Stimulated activated CD8-positive, alpha-beta memory T cell treated with anti-CD3 and anti-CD28 coated beads, Interleukin-2, amount 100 ng/mL, for 48 hours (primary cell): Measurements from ENCODE around the gene GOLIM4.
"Not testable (repeated sequence)": the region's sequence is repeated elsewhere in the genome, so short reads cannot be mapped to it uniquely, and the experiment has no call there.

Source experiments
- DNase-seq, 2 donors: peaks; one replicate each; pipeline ENCODE4 v3.0.0-alpha.2; 2020; ENCODE audit warnings: low read depth in 2 of 2

The GOLIM4 gene

GRCh38 chr3:168080022-168080421 lies 15.7 kb downstream of the GOLIM4 start:
- DNase-seq, result no peak

GRCh38 chr3:168077091-168077490 lies 18.6 kb downstream of the GOLIM4 start:
- DNase-seq, result no peak

GRCh38 chr3:168073842-168074605 lies 21.7 kb downstream of the GOLIM4 start:
- DNase-seq, result no peak

GRCh38 chr3:168072323-168072650 lies 23.4 kb downstream of the GOLIM4 start:
- DNase-seq, result no peak

GRCh38 chr3:168071591-168072322 lies 24.0 kb downstream of the GOLIM4 start:
- no peak for DNase-seq

DNA sequence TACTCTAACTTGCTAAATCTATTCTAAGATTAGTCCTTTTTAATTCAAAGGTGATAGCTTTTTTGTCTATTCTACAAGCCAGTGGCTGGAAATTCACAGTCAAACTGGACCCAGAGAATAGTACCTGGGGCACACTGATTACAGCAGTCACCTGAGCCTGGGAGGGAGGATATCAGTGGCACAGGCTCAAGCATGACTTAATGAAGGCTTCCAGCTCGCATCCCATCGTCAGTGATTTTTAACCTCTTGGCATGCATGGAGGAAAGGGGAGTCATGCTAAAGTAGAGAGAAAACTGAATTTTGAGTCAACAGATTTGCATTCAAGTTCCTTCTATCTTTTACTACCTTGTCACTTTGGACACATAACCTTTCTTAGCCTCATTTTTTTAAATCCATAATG lies 24.8 kb downstream of the GOLIM4 start:
- no peak for DNase-seq

- DNase-seq, result no peak
These were observed 27.4 kb downstream of the GOLIM4 start for GRCh38 chr3:168068346-168068745.

- no peak for DNase-seq
These were observed 28.8 kb downstream of the GOLIM4 start for GRCh38 chr3:168066882-168067281.

- DNase-seq, result no peak
These were observed 30.2 kb downstream of the GOLIM4 start for GRCh38 chr3:168065569-168065968.

- DNase-seq, result no peak
These were observed 32.6 kb downstream of the GOLIM4 start for GRCh38 chr3:168063122-168063521.

GRCh38 chr3:168062679-168063078 lies 33.0 kb downstream of the GOLIM4 start:
- no peak for DNase-seq

GRCh38 chr3:168061332-168061996 lies 34.3 kb downstream of the GOLIM4 start:
- DNase-seq, result no peak

- DNase-seq, result no peak
These were observed 35.4 kb downstream of the GOLIM4 start for GRCh38 chr3:168060317-168060716.

- no peak for DNase-seq
These were observed 37.2 kb downstream of the GOLIM4 start for GRCh38 chr3:168058481-168058880.

DNA sequence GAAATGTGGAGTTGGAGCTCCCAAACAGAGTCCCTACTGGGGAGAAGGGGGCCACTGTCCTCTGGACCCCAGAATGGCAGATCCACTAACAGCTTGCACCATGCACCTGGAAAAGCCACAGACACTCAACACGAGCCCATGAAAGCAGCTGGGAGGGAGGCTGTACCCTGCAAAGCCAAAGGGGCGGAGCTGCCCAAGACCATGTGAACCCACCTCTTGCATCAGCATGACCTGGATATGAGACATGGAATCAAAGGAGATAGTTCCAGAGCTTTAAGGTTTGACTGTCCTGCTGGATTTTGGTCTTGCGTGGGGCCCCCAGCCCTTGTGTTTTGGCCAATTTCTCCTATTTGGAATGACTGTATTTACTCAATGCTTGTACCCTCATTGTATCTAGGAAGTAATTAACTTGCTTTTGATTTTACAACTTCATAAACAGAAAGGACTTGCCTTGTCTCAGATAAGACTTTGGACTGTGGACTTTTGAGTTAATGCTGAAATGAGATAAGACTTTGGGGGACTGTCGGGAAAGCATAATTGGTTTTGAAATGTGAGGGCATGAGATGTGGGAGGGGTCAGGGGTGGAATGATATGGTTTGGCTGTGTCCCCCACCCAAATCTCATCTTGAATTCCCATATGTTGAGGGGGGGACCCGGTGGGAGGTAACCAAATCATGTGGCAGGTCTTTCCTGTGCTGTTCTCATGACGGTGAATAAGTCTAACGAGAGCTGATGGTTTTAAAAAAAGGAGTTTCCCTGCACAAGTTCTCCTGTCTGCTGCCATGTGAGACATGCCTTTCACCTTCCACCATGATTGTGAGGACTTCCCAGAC lies 39.1 kb downstream of the GOLIM4 start:
- DNase-seq, result not testable (repeated sequence)

DNA sequence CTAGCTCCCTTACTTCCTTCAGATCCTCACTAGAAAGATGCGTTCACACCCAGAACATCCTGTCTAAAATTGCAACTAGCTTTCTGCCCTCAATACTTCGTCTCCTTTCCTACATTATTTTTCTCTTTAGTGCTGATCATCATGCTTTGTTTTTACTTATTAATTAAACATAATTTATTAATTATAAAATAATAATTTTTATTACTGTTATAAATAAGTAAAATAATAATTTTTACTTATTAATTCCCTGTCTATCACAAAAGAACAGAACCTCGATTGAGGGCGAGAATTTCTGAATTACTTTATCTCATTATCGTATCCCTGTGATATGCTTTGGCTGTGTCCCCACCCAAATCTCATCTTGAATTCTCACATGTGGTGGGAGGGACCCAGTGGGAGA lies 41.3 kb downstream of the GOLIM4 start:
- no peak for DNase-seq

DNA sequence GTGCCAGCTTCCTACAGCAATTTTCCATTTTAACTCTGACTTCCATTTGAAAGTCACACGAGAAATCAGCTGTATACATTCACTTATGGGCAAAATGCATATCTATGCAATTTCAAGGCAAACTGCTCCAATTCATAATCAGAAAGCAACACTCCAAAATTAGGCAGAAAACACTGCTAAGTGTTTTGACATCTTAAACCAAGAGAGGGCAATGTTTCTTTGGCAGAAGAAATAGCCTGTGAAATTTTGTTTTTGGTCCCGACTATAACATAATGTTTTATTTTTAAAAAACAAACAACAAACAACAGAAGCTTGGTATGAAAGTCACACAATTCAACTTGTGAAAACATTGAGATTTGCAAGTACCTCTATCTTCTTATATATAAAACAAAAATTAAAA lies 42.6 kb downstream of the GOLIM4 start:
- DNase-seq, result no peak

- no peak for DNase-seq
These were observed 43.2 kb downstream of the GOLIM4 start for GRCh38 chr3:168052515-168052914.

GRCh38 chr3:168051531-168052471 lies 43.9 kb downstream of the GOLIM4 start:
- DNase-seq, result no peak

GRCh38 chr3:168051070-168051469 lies 44.7 kb downstream of the GOLIM4 start:
- no peak for DNase-seq
